Measurements from ENCODE around the gene GLI3.

The GLI3 gene

GRCh38 chr7:42235741-42236161 is 1.3 kb downstream of the GLI3 start:
- no peak for DNase-seq

GRCh38 chr7:42234736-42235135 is 2.3 kb downstream of the GLI3 start:
- no peak for DNase-seq

DNA sequence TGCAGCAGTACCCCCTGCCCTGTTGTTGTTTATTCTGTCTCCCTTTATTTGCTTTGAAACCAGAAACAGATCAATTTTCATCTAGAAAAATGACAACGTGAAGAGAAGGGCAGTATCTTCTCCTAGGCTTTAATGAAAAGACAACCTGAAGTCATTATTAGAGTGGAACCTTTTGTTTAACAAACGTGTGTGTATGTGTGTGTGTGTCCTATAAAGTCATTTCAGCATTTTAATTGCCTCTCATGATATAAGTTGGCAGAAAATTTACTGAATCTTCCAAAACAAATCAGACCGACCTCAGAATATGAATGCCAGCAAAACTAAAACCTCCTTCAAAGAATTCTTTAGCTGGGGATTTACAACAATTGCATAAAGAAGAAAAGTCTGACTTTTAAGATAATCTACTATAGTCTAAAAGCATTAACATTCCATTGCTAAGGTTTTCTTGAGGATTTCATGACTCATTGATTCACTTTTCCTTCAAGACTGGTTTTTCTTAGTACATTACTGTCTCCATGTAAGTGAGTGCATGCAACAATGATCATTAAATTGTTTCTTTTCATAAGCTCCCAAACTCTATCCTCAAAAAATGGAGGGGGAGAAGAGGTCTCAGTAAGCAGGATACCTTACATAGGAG is 3.2 kb downstream of the GLI3 start:
- no peak for DNase-seq

DNA sequence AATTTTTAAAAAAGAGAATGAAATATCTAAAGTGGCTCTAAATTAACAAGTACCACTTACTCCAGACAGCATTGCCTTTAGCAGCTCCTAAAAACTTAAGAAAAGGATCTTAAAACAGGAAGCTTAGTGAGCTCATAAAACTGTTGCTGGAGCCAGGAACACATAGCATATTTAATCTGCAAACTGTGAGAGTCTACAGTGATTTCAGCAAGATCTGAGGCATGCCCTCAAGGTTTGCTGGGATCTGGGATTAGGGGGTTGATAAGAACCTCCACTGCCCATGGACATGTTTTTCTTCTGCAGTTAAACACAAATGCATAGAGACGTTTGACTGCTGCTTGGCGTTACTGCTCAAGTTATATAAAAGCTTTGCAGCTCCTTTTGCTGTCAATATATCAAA is 3.8 kb downstream of the GLI3 start:
- no peak for DNase-seq

DNA sequence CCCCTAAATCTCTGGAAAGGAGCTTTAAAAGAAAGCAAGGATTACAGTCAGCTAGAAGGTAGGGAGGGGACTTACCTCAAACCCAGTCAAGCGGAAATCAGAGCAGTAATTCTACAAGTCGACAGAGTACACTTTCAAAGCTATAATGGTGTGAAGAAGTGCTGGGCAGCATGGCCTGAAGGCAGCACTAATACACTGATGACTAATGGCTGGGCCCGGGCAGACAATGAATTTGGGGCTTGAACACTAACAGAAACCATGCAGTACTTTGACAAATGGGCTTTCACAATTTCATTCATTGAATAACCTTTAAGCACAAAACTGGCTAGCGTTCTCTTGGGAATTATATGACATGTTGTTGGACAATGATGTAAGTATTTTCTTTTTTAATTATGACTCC is 4.7 kb downstream of the GLI3 start:
- peak; percentile 21 for DNase-seq

GRCh38 chr7:42231043-42231787 is 5.8 kb downstream of the GLI3 start:
- no peak for DNase-seq

- peak; percentile 12 for DNase-seq
These were observed 8.9 kb downstream of the GLI3 start for GRCh38 chr7:42227936-42228591.

GRCh38 chr7:42227541-42227935 is 9.5 kb downstream of the GLI3 start:
- no peak for DNase-seq

GRCh38 chr7:42227021-42227420 is 10.0 kb downstream of the GLI3 start:
- DNase-seq = no peak

GRCh38 chr7:42226354-42226941 is 10.6 kb downstream of the GLI3 start:
- DNase-seq = no peak

- no peak for DNase-seq
These were observed 12.5 kb downstream of the GLI3 start for GRCh38 chr7:42224391-42225003.

DNA sequence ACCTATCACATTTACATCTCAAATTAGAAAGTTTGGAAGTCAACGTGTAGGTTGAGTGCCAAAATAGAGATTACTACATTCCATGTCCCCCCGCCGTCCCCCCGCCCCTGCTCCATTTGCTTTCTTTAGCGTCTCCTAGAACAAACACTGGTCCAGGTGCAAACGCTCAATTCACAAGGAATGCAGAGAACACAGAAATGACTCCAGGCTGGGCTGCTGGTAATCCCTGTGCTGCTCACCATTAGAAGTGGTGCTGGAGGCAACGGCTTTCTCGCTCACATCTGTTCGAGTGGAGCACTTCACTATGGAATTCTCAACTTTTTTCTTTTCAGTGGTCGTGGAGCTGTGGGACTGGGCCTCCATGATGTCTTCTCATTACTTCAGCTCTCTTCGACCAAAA is 14.1 kb downstream of the GLI3 start:
- DNase-seq = no peak

DNA sequence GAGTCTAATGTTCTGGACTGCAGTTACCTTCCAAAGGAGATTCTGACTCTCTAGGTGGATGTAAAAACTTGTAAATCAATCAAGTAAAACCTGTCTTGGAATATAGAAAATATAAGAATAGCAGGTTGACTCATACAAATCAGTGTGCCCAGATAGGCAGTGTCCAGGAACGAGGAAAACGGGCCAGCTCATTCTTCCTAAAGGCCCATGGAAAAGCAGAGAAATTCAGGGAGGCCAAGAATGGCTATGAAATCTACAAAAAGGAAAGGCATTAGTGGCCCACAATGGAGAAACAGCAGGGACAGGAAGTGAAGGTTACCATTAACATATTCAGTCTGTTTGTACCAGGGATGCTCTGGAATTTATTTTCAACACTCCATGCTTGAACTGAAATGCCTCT is 14.9 kb downstream of the GLI3 start:
- DNase-seq = no peak

GRCh38 chr7:42221304-42221703 is 15.7 kb downstream of the GLI3 start:
- no peak for DNase-seq

- no peak for DNase-seq
These were observed 17.6 kb downstream of the GLI3 start for GRCh38 chr7:42219447-42219846.

GRCh38 chr7:42218248-42218647 is 18.8 kb downstream of the GLI3 start:
- no peak for DNase-seq

DNA sequence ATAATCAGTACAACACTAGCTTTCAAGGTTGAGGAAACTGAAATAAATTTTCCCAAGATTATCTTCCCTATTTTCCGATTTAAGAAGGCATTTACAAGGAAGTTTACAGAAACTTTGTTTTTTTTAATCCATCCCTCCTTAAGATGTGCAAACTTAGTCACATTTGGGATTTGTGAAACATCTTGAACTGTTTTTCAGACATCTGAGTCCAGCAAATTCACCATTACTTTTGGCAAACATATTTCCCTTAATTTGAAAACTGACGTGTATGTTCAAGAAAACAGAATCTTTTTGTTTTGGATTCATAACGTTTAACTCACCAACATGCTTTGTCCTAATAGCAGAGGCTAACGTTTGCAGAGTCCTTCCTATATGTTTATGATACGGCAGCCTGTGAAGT is 19.5 kb downstream of the GLI3 start:
- DNase-seq = no peak

GRCh38 chr7:42217053-42217452 is 20.0 kb downstream of the GLI3 start:
- no peak for DNase-seq

DNA sequence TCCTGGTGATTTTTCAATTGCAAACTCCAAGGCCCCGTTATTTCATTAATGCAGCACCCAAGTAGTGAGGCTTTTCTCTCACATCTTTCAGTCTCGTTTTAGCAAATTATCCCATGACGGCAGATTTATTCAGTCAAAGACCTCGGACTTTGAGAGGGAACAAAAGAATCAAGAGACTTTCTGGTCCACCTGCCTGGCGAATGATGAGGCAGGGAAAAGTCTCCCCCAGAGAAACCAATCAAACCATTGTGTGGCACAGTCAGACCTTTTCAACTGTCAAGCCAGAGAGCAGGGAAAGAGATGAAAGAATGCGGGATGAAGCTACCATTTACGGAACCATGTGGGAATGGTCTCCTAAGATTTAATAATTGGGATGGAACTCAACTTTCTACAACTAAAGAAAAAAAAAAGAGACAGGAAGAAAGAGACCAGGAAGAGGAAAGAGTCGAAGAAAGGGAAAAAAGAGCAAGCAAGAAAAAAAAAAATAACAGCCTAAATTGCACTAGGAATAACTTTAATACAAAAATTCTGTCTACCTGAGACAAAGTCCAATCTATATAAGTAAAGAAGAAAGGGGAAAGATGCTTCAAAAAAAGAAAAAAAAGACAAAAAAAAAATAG is 22.8 kb downstream of the GLI3 start:
- DNase-seq = no peak

- no peak for DNase-seq
These were observed 23.9 kb downstream of the GLI3 start for GRCh38 chr7:42213093-42213492.

- DNase-seq = no peak
These were observed 24.4 kb downstream of the GLI3 start for GRCh38 chr7:42212541-42213090.

DNA sequence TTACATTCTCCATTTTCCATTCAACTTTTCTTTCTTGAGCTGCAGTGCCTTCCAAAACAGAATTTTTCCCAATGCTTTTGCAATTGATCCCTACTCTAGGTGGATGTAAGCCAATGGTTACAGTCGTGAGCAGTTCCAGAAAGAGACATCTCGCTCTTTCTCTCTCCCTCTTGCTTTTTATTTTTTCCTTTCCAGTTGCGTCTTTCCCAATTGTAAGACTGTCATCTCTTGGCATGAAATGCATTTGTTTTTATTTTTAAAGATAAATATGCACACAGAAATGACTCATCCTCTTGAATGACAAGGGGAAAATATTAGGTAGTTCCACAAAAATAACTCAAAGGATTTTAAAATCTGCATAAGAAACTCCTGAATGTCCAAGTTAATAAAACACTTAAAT is 25.1 kb downstream of the GLI3 start:
- DNase-seq = no peak

DNA sequence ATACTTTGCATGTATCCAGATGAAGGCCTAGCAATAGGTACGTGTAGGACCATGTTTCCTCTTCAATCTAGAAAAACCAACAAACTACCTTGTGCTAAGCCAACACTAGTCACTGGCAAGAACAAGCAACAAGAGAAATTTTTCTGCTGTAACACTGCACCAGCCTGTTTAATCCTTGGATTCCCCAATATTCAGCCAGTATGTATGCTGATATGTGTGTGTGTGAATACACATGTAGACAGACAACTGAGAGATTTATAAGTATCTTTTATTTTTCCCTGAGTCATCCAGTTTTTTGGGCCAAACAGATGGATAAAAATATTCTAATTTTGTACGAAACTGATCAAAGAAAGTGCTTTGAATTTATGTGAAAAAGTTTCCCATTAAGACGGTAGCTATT is 26.2 kb downstream of the GLI3 start:
- DNase-seq = no peak

Data from suppressor macrophage treated with lipopolysaccharide for 4 hours (primary cell).